Fibroblast of lung (primary cell): ENCODE measurements around the gene SDSL. TPM values are rescaled to one million over a fixed set of nuclear protein-coding genes. Genes with fewer than 3 reads are reported as not detected.

Source experiments
- DNase-seq, 2 donors: peaks; one replicate each; pipeline versions ENCODE4 v3.0.0 to v3.0.0-alpha.2; 2010; ENCODE audit warnings: low read depth in 2 of 2
- H2AFZ ChIP-seq: 2 replicates; pipeline ENCODE4 v1.5.1; 2012; ENCODE audit warnings: low read length, control low read depth, inconsistent platforms
- H3K27ac ChIP-seq: 2 replicates; pipeline ENCODE4 v1.5.1; 2011; ENCODE audit warnings: low read length, control low read depth; ENCODE audit not compliant: insufficient read depth
- H3K27me3 ChIP-seq: 2 replicates; pipeline ENCODE4 v1.5.1; 2011; ENCODE audit warnings: mild to moderate bottlenecking, low read length; ENCODE audit not compliant: control insufficient read depth, insufficient read depth
- H3K36me3 ChIP-seq: 2 replicates; pipeline ENCODE4 v1.5.1; 2011; ENCODE audit warnings: low read length; ENCODE audit not compliant: control insufficient read depth, insufficient read depth
- H3K4me1 ChIP-seq: 2 replicates; pipeline ENCODE4 v1.5.1; 2011; ENCODE audit warnings: low read length; ENCODE audit not compliant: control insufficient read depth, insufficient read depth; ENCODE audit errors: extremely low read depth
- H3K4me2 ChIP-seq: 2 replicates; pipeline ENCODE4 v1.5.1; 2011; ENCODE audit warnings: low read length, control low read depth; ENCODE audit not compliant: insufficient read depth; ENCODE audit errors: extremely low read depth
- H3K4me3 ChIP-seq, 4 experiments: fragments of 200-600 bp in 1 of 4; sonication (generic) in 1 of 4; replicated peaks in 1 of 4; 2 replicates each; pipeline ENCODE4 v1.5.1; 2011 to 2016; ENCODE audit warnings: low read length in 4 of 4, low read depth in 3 of 4, mild to moderate bottlenecking in 3 of 4, control low read depth in 2 of 4, inconsistent platforms in 1 of 4, mixed read lengths in 1 of 4; ENCODE audit not compliant: insufficient read depth in 1 of 4; ENCODE audit errors: control extremely low read depth in 1 of 4
- H3K79me2 ChIP-seq: 2 replicates; pipeline ENCODE4 v1.5.1; 2012; ENCODE audit warnings: mild to moderate bottlenecking, low read length, inconsistent platforms; ENCODE audit not compliant: control insufficient read depth, insufficient read depth
- H3K9ac ChIP-seq: 2 replicates; pipeline ENCODE4 v1.5.1; 2011; ENCODE audit warnings: mild to moderate bottlenecking, low read length, control low read depth; ENCODE audit not compliant: insufficient read depth
- H3K9me3 ChIP-seq: 2 replicates; pipeline ENCODE4 v1.5.1; 2012; ENCODE audit warnings: low read depth, low read length; ENCODE audit not compliant: control insufficient read depth, insufficient read depth
- H4K20me1 ChIP-seq: 2 replicates; pipeline ENCODE4 v1.5.1; 2011; ENCODE audit warnings: low read length; ENCODE audit not compliant: control insufficient read depth, insufficient read depth; ENCODE audit errors: extremely low read depth
- EZH2 ChIP-seq: IDR thresholded peaks from 2 replicates; pipeline ENCODE4 v1.5.1; 2012; ENCODE audit warnings: low read length, control low read depth, mild to moderate bottlenecking; ENCODE audit errors: missing control alignments
- polyA plus RNA-seq, 2 donors: library from polyadenylated mRNA; depleted of rRNA in 1 of 2; stranded (reverse) in 1 of 2; unstranded in 1 of 2; fragments of >200 nt; gene quantifications; 2 replicates each; pipeline ENCODE4 v1.2.1, GENCODE V29; 2011 to 2012; ENCODE audit warnings: missing spikeins in 1 of 2
- total RNA-seq: library from RNA; depleted of rRNA; stranded (reverse); fragments of >200 nt; gene quantifications from 2 replicates; pipeline ENCODE4 v1.2.1, GENCODE V29; 2014
- TF ChIP-seq, protein P1 (sequence below), 2 donors: IDR thresholded peaks in 1 of 2; conservative IDR thresholded peaks in 1 of 2; 1 replicate in 1 of 2; 2 replicates in 1 of 2; pipeline ENCODE4 v1.5.1; 2011 to 2012; ENCODE audit warnings: low read length in 2 of 2, control low read depth in 1 of 2, inconsistent platforms in 1 of 2, low read depth in 1 of 2, mild to moderate bottlenecking in 1 of 2

SDSL gene
- total and polyA plus RNA-seq, 2 donors (not counting 1 experiment from before 2014, with no cell fraction given): 5.1 to 12.4 TPM

DNA sequence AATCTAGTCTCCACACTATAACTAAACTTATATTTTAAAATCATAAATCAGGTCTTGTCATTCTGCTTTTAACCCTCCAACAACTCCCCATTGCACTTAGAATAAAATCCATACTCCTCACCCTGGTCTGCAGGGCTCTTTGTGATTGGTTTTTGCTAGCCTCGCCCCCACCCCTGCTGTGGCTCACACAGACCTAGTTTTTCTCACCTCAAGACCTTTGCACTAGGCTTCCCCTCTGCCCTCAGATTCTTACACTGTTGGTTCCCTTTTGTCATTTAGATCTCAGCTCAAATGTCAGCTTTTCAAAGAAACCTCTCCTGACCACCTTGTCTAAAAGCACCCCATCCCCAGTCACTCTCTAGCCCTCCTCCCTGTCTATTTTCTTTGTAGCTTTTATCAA is 60.2 kb downstream of the SDSL start:
- no peak overlapping the region for H3K27ac ChIP-seq
- no peaks in the 10 kb centered on the region for H3K9me3 ChIP-seq
- no peak for TF ChIP-seq EZH2
- TF ChIP-seq, protein P1, sequence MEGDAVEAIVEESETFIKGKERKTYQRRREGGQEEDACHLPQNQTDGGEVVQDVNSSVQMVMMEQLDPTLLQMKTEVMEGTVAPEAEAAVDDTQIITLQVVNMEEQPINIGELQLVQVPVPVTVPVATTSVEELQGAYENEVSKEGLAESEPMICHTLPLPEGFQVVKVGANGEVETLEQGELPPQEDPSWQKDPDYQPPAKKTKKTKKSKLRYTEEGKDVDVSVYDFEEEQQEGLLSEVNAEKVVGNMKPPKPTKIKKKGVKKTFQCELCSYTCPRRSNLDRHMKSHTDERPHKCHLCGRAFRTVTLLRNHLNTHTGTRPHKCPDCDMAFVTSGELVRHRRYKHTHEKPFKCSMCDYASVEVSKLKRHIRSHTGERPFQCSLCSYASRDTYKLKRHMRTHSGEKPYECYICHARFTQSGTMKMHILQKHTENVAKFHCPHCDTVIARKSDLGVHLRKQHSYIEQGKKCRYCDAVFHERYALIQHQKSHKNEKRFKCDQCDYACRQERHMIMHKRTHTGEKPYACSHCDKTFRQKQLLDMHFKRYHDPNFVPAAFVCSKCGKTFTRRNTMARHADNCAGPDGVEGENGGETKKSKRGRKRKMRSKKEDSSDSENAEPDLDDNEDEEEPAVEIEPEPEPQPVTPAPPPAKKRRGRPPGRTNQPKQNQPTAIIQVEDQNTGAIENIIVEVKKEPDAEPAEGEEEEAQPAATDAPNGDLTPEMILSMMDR (conservative IDR thresholded peaks at IDR 0.05 in 1 of 2, IDR thresholded peaks at IDR 0.05 in 1 of 2; ENCODE audit: low read depth in 1 of 2, low read length in 2 of 2): no peak
- no peak overlapping the region for H3K4me3 ChIP-seq
- no peak overlapping the region for H3K4me2 ChIP-seq
- no peak overlapping the region for H3K9ac ChIP-seq
- no peaks in the 10 kb centered on the region for H3K36me3 ChIP-seq
- H3K79me2 ChIP-seq: no peaks in the 10 kb centered on the region
- H2AFZ ChIP-seq: no peak overlapping the region
- H3K4me1 ChIP-seq: no peaks in the 10 kb centered on the region
- peaks cover 24% of the 10 kb centered on the region for H3K27me3 ChIP-seq
- no peak for DNase-seq
- no peaks in the 10 kb centered on the region for H4K20me1 ChIP-seq

DNA sequence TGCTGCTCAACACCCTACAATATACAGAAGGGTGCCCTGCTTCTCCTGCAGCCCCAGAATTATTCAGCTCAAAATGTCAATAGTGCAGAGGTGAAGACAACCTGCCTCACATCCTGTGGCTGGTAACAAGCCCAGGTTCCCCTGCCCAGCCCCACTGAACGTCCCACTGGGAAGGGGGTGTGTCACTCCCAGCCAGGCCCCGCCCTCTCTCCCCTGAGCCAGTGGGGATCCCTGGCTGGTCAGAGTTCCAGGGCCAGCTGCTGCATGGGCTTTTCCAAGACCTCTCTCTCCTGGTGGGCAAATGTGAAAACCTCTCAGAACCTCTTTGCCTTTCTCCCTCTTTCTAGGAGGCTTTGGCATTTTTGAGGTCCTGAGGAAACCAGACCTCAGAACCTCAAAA is 63.1 kb downstream of the SDSL start:
- H3K9ac ChIP-seq: no peak overlapping the region
- H3K4me2 ChIP-seq: no peak overlapping the region
- H3K27me3 ChIP-seq: no peaks in the 10 kb centered on the region
- H4K20me1 ChIP-seq: no peaks in the 10 kb centered on the region
- H3K9me3 ChIP-seq: no peaks in the 10 kb centered on the region
- no peaks in the 10 kb centered on the region for H3K79me2 ChIP-seq
- H3K4me3 ChIP-seq: no peak overlapping the region
- no peak for DNase-seq
- no peaks in the 10 kb centered on the region for H3K4me1 ChIP-seq
- H3K36me3 ChIP-seq: no peaks in the 10 kb centered on the region
- H2AFZ ChIP-seq: no peak overlapping the region
- no peak overlapping the region for H3K27ac ChIP-seq
- TF ChIP-seq, protein P1 (conservative IDR thresholded peaks at IDR 0.05 in 1 of 2, IDR thresholded peaks at IDR 0.05 in 1 of 2; ENCODE audit: low read depth in 1 of 2, low read length in 2 of 2): no peak
- no peak for TF ChIP-seq EZH2

DNA sequence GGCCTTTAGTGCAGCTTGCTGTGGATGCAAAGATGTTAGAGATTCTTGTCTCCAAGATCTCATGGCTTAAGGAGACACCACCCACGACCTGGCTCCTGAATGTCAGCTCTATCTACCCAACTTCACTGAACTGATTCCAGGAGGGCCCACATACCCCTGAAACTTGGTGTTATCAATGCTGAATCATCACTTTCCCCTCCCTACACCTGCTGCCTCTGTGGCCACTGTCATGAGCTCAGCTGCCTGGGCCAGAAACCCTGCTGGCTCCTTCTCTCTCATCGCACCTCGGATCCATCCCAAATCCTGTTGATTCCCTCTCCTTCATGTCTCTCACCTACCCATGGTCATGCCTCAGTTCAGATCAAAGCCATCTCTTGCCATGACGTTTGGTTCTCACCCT is 64.5 kb downstream of the SDSL start:
- no peak for TF ChIP-seq EZH2
- TF ChIP-seq, protein P1 (conservative IDR thresholded peaks at IDR 0.05 in 1 of 2, IDR thresholded peaks at IDR 0.05 in 1 of 2; ENCODE audit: low read depth in 1 of 2, low read length in 2 of 2): no peak
- no peaks in the 10 kb centered on the region for H3K4me1 ChIP-seq

More for the DNA sequence above, 64.5 kb downstream of the SDSL start:
- no peak for DNase-seq
- H3K4me2 ChIP-seq: no peak overlapping the region
- no peak overlapping the region for H3K4me3 ChIP-seq
- H3K27ac ChIP-seq: no peak overlapping the region
- no peaks in the 10 kb centered on the region for H3K27me3 ChIP-seq
- H2AFZ ChIP-seq: no peak overlapping the region
- H3K79me2 ChIP-seq: no peaks in the 10 kb centered on the region
- no peaks in the 10 kb centered on the region for H3K9me3 ChIP-seq
- H3K36me3 ChIP-seq: no peaks in the 10 kb centered on the region
- no peaks in the 10 kb centered on the region for H4K20me1 ChIP-seq
- no peak overlapping the region for H3K9ac ChIP-seq

Other genes with a start within 250 kb of the SDSL start
- 23.6 and 25.9 TPM in 2 replicates for gene DDX54, start 236.9 kb upstream of the SDSL start, total RNA-seq
- 20.5 and 33.7 TPM in 2 replicates for gene DDX54, start 236.9 kb upstream of the SDSL start, polyA plus RNA-seq
- gene RITA1, start 236.7 kb upstream of the SDSL start, total RNA-seq: 11.6 and 11.8 TPM in 2 replicates
- 7.4 and 8.7 TPM in 2 replicates for gene RITA1, start 236.7 kb upstream of the SDSL start, polyA plus RNA-seq
- gene TPCN1, start 200.9 kb upstream of the SDSL start, total RNA-seq: 10.8 and 17.2 TPM in 2 replicates
- 12.1 and 17.8 TPM in 2 replicates for gene TPCN1, start 200.9 kb upstream of the SDSL start, polyA plus RNA-seq
- gene SLC8B1, start 87.3 kb upstream of the SDSL start, total RNA-seq: 14.6 and 16.8 TPM in 2 replicates
- gene SLC8B1, start 87.3 kb upstream of the SDSL start, polyA plus RNA-seq: 10.4 and 16.7 TPM in 2 replicates
- 28.2 and 35.5 TPM in 2 replicates for gene PLBD2, start 63.8 kb upstream of the SDSL start, total RNA-seq
- gene PLBD2, start 63.8 kb upstream of the SDSL start, polyA plus RNA-seq: 11.7 and 11.9 TPM in 2 replicates
- not detected in 2 replicates for gene SDS, start 18.5 kb upstream of the SDSL start, total RNA-seq
- gene SDS, start 18.5 kb upstream of the SDSL start, polyA plus RNA-seq: not detected in 2 replicates
- not detected in 2 replicates for gene LHX5, start 49.5 kb downstream of the SDSL start, total RNA-seq
- not detected in 2 replicates for gene LHX5, start 49.5 kb downstream of the SDSL start, polyA plus RNA-seq